Heart left ventricle (tissue), 16 donors: ENCODE measurements around the gene ZBTB7C. TPM values are rescaled to one million over a fixed set of nuclear protein-coding genes. Genes with fewer than 3 reads are reported as not detected.
A peak's percentile ranks its signal among the peaks of the same experiment; 100 is the strongest.

Experiments
- ATAC-seq, 4 donors: fragments of 200-7000 bp; cut with Tn5 transposase; one replicate each; pipeline ENCODE4 v1.9.1; 2020 to 2022; ENCODE audit warnings: moderate library complexity in 4 of 4, mild to moderate bottlenecking in 3 of 4, moderate number of reproducible peaks in 1 of 4
- DNase-seq, 5 donors: peaks; one replicate each; pipeline ENCODE4 v3.0.0-alpha.2; 2020
- H3K27ac ChIP-seq, 12 donors: fragments of 200-600 bp; sonication (generic) in 4 of 12; one replicate each; pipeline versions ENCODE4 v1.5.0 to v1.8.0; 2016 to 2022; ENCODE audit warnings: mild to moderate bottlenecking in 2 of 12
- H3K27me3 ChIP-seq, 9 donors: fragments of 200-600 bp; sonication (generic) in 2 of 9; one replicate each; pipeline versions ENCODE4 v1.5.1 to v1.8.0; 2016 to 2022; ENCODE audit warnings: mild to moderate bottlenecking in 3 of 9
- H3K36me3 ChIP-seq, 9 donors: fragments of 200-600 bp; sonication (generic) in 2 of 9; one replicate each; pipeline versions ENCODE4 v1.5.0 to v1.8.0; 2018 to 2022; ENCODE audit warnings: mild to moderate bottlenecking in 2 of 9
- H3K4me1 ChIP-seq, 12 donors: fragments of 200-600 bp; sonication (generic) in 4 of 12; one replicate each; pipeline versions ENCODE4 v1.5.0 to v1.8.0; 2016 to 2022; ENCODE audit warnings: mild to moderate bottlenecking in 3 of 12
- H3K4me3 ChIP-seq, 12 donors: fragments of 200-600 bp; sonication (generic) in 4 of 12; one replicate each; pipeline versions ENCODE4 v1.5.0 to v1.8.0; 2017 to 2022; ENCODE audit warnings: mild to moderate bottlenecking in 9 of 12, moderate library complexity in 4 of 12
- H3K9me3 ChIP-seq, 12 donors: fragments of 200-600 bp; sonication (generic) in 4 of 12; one replicate each; pipeline versions ENCODE4 v1.5.0 to v1.8.0; 2016 to 2022; ENCODE audit warnings: mild to moderate bottlenecking in 1 of 12
- POLR2A ChIP-seq, 2 donors: fragments of 450-650 bp; IDR thresholded peaks; one replicate each; pipeline ENCODE4 v1.6.1; 2017; ENCODE audit warnings: antibody characterized with exemption in 2 of 2, mild to moderate bottlenecking in 2 of 2, moderate library complexity in 2 of 2
- WGBS, 4 donors: extraction: QIAGEN DNeasy Blood & Tissue Kit in 2 of 4; methylation state at CpG; one replicate each; pipeline versions ENCODE4 v1.1.5 to v1.1.7; 2013 to 2018; 5-methylcytosine and 5-hydroxymethylcytosine counted together
- intact Hi-C, 10 donors: fragments of 100-400 bp; cut with DNase I; formaldehyde crosslinking; loops; one replicate each; pipeline versions ENCODE4 v1.11.1 to v1.14.2; 2022
- polyA plus RNA-seq, 2 donors: library from polyadenylated mRNA; stranded (reverse); fragments of 200-250 nt; gene quantifications; one replicate each; pipeline ENCODE4 v1.2.3, GENCODE V29; 2013
- total RNA-seq, 9 donors: library from RNA; depleted of rRNA in 2 of 9; stranded (reverse); fragments of >200 nt in 2 of 9; fragmentation: NEBNext Ultra II Directional in 3 of 9; extraction: Animal tissue kit (Norgen Biotek cat#: 25700) in 3 of 9; gene quantifications; one replicate each; pipeline versions ENCODE4 v1.1.0 to v1.2.4, GENCODE V29; 2016 to 2023
- TF ChIP-seq, protein P1 (sequence below), 12 donors: fragments of 200-600 bp; sonication (generic) in 4 of 12; IDR thresholded peaks; one replicate each; pipeline versions ENCODE4 v1.5.0 to v1.8.0; 2018 to 2022; ENCODE audit warnings: antibody characterized with exemption in 12 of 12, mild to moderate bottlenecking in 5 of 12
- donor health status: ischemic (EF 13 %, LVEDD 7.1; RV severe dilation, severe dysfunction).
- donor health status: healthy with polysubstance abuse.
- donor health status: DM: no; HTN: yes; CAD: no.
- donor health status: DM: no; HTN: no; CAD: no.
- donor health status: ischemic (EF 25% LVEDD 6.9; RV normal size, moderate dysfunction).
- donor health status: ischemic (EF 25% LVEDD 5.7; RV mildly dilated, moderate dysfunction).
- donor health status: healthy.
- donor health status: DM: yes; HTN: yes; CAD: no.
- donor health status: ischemic (EF 35%, LVEDD 5.7; RV mildly dilated, moderate dysfunction).
- donor health status: nonischemic (EF 11% LVEDD 7.7; RV severe dilation, severe dysfunction).
- donor health status: DM: yes; HTN: yes; CAD: no.
- donor health status: PGD.
- donor health status: ischemic (EF 29% LVEDD 5.4; RV normal size, mild dysfunction).
- donor health status: nonischemic (EF 23%, LVEDD 6.1; RV moderate dilation, normal function).

ZBTB7C gene
- total and polyA plus RNA-seq, 11 donors, result 0.68 to 7.5 (median 2.3) TPM

DNA sequence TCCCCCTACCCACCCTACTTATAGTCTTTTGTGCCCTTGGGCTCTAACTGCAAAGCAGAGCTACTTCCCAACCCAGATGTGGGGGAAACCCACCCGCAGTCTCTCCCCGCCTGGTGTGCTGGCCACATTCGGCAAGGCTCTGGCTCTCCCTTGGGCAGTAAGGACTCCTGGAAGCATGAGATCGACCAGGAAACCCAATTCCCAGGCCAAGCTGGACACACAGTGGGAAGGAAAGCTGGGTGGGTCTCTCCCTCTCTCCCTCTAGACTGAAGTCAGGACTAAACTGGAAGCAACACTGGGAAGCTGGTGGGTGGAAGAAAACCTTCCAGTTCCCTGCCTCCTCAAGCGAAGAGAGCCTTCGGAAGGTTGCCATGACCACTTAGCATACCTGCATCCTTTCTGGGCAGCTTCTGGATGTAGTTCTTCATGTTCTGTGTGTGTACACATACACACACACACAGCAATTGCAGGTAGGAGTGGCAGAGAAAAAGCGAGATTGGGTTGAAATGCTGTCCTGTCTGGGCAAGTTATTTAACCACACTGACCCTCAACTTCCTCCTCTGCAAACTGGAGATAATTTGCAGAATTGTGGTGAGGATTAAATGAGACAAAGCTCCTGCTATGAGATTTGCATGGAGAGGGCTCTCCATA lies 33.9 kb downstream of the ZBTB7C start:
- DNase-seq (peak in 1 of 5 donors; percentile 14), ATAC-seq (peak in 3 of 4 donors; percentile 31 to 65 (median 58))
- Histone ChIP-seq H3K27me3 (no peaks in the 10 kb centered on the region), H3K4me1 (peaks cover 0 to 18% (median 3%) of the 10 kb centered on the region in 12 donors), H3K27ac (peak overlapping the region in 1 of 12 donors; percentile 26), H3K9me3 (peaks cover 0 to 4% (median 0%) of the 10 kb centered on the region in 12 donors), H3K4me3 (peak overlapping the region in 1 of 12 donors; percentile 20), H3K36me3 (no peaks in the 10 kb centered on the region)
- TF ChIP-seq POLR2A (IDR thresholded peaks at IDR 0.05), result no peak
- TF ChIP-seq, protein P1, sequence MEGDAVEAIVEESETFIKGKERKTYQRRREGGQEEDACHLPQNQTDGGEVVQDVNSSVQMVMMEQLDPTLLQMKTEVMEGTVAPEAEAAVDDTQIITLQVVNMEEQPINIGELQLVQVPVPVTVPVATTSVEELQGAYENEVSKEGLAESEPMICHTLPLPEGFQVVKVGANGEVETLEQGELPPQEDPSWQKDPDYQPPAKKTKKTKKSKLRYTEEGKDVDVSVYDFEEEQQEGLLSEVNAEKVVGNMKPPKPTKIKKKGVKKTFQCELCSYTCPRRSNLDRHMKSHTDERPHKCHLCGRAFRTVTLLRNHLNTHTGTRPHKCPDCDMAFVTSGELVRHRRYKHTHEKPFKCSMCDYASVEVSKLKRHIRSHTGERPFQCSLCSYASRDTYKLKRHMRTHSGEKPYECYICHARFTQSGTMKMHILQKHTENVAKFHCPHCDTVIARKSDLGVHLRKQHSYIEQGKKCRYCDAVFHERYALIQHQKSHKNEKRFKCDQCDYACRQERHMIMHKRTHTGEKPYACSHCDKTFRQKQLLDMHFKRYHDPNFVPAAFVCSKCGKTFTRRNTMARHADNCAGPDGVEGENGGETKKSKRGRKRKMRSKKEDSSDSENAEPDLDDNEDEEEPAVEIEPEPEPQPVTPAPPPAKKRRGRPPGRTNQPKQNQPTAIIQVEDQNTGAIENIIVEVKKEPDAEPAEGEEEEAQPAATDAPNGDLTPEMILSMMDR (IDR thresholded peaks at IDR 0.05), result no peak
- intact Hi-C loops, result loop anchor here in 1 of 10 donors (5.0 kb wide), 1 partner anchor 48 kb away; no protein-coding TSS in a partner anchor
- 52 to 66% (median 57%) methylated on average over 7 of the region's 7 CpGs for WGBS, 4 donors

DNA sequence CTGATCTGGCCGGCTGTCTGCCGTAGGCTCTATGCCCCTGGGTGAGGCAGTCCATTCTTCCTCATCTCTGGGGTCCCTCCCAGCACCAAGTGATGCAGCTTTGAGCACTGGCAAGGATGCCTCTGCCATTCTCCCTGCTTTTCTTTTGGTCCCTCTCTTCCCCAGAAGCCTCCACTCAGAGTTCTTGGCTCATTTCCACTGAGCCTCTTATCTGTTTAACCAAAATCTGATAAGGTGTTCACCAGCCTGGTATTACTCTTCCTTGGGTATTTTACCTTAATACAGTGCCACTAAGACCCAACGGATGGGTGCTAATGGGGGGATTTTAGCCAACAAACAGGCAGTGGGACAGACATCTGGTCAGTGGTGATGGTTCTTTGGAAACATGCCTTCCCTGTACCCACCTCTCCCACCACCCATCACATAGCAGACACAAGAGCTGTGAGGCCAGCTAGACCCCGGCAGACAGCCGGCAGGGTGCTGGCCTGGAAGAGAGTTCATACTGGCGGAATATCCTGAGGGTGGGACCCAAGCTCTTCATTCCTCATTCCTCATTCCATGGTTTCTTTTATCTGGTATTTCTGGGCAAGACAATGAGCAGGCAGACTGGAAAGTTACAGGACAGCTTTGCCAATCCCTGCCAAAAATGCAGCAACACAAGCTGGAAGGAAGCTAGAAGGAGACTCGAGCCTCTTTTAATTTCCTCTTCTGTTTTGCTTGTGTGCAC lies 34.6 kb downstream of the ZBTB7C start:
- intact Hi-C loops, result loop anchor here in 1 of 10 donors (5.0 kb wide), 1 partner anchor 47 kb away; no protein-coding TSS in a partner anchor
- Histone ChIP-seq H3K9me3 (peaks cover 0 to 5% (median 0%) of the 10 kb centered on the region in 12 donors), H3K4me1 (peaks cover 0 to 18% (median 3%) of the 10 kb centered on the region in 12 donors), H3K36me3 (no peaks in the 10 kb centered on the region), H3K27me3 (no peaks in the 10 kb centered on the region), H3K4me3 (peak overlapping the region in 1 of 12 donors; percentile 20), H3K27ac (peak overlapping the region in 1 of 12 donors; percentile 26)
- WGBS, 4 donors, result 54 to 74% (median 67%) methylated on average over 7 of the region's 7 CpGs
- DNase-seq, result peak in 1 of 5 donors; percentile 8
- peak in 2 of 4 donors; percentile 18 to 59 for ATAC-seq
- TF ChIP-seq, protein P1 (IDR thresholded peaks at IDR 0.05), result no peak
- TF ChIP-seq POLR2A (IDR thresholded peaks at IDR 0.05), result no peak

DNA sequence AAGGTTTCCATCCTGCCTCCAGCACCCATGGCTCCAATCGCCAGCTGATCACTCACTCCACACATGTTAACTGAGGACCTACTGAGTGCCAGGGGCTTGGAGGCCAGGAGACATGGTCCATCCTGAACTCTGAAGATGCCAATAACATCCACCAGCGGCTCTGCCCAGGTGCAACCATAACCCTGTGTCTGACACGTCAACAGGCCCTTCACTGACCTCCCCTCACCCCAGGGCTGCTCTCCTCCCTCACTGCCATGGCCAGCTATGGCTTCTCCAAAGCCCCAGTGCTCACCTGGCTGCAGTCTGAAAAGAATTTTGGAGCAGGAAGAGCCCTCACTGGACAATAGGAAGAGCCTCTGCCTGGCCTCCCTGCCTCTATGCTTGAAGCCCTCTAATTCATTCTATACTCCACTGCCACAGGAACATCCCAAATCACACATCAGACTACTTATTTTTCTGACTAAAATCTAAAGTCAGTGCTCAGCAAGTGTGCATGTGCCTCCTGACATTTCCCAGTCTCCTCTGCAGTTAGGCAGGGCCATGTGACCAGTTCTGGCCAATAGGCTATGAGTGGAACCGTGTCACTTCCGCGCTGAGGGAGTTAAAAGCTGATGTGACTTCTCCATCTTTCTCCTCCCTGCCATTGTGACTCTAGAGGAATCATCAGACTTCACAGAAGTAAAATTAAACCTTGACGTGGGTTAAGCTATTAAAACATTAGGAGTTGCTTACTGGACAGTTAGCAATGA lies 37.2 kb downstream of the ZBTB7C start:
- DNase-seq, result no peak
- 94 to 96% (median 95%) methylated on average over 7 of the region's 7 CpGs for WGBS, 4 donors
- Histone ChIP-seq H3K4me1 (peaks cover 0 to 18% (median 3%) of the 10 kb centered on the region in 12 donors), H3K27me3 (no peaks in the 10 kb centered on the region), H3K9me3 (peaks cover 0 to 10% (median 0%) of the 10 kb centered on the region in 12 donors), H3K27ac (no peak overlapping the region), H3K36me3 (no peaks in the 10 kb centered on the region), H3K4me3 (no peak overlapping the region)
- intact Hi-C loops, result no loop called here
- no peak for ATAC-seq
- TF ChIP-seq POLR2A (IDR thresholded peaks at IDR 0.05), result no peak
- TF ChIP-seq, protein P1 (IDR thresholded peaks at IDR 0.05), result no peak
